ENCODE measurements around the gene NCBP3. TPM values are rescaled to one million over a fixed set of nuclear protein-coding genes. Genes with fewer than 3 reads are reported as not detected.

The NCBP3 gene
- total and polyA plus RNA-seq, 2 of the 4 experiments (the other 2 are of a cell fraction) = 10.8 to 13.5 TPM

GRCh38 chr17:3808701-3809100 lies 37.3 kb downstream of the NCBP3 start:
- Histone ChIP-seq H3K9me3 (ENCODE audit: control insufficient read depth, insufficient read depth, low read length) (no peaks in the 10 kb centered on the region), H2BK20ac (ENCODE audit: low read depth, low read length) (no peak overlapping the region), H2AFZ (replicated peaks; ENCODE audit: low read length, poor library complexity) (no peak overlapping the region), H3K27me3 (ENCODE audit: control insufficient read depth, insufficient read depth, low read length) (no peaks in the 10 kb centered on the region), H4K8ac (ENCODE audit: low read depth in 2 of 2, low read length in 2 of 2) (no peak overlapping the region), H3K56ac (ENCODE audit: extremely low read depth, insufficient read depth, low read length) (no peak overlapping the region), H2BK120ac (ENCODE audit: low read depth, low read length) (no peak overlapping the region), H2BK15ac (ENCODE audit: low read depth, low read length) (no peak overlapping the region), H3K9ac (ENCODE audit: low read depth, low read length) (no peak overlapping the region), H3K4me3 (ENCODE audit: insufficient read depth, low read depth, low read length) (no peak overlapping the region), H3K14ac (replicated peaks; ENCODE audit: low read depth, low read length) (no peak overlapping the region), H3K18ac (ENCODE audit: low read depth, low read length) (no peak overlapping the region), H3K4ac (ENCODE audit: low read depth, low read length) (no peak overlapping the region), H3K36me3 (ENCODE audit: control insufficient read depth, insufficient read depth, low read length) (peaks cover 37% of the 10 kb centered on the region), H3K27ac (ENCODE audit: insufficient read depth, low read length) (no peak overlapping the region), H4K20me1 (ENCODE audit: insufficient read depth, low read length) (no peaks in the 10 kb centered on the region; the same call in 1 of the 2 replicates), H3K23ac (ENCODE audit: low read depth, low read length) (no peak overlapping the region), H4K91ac (ENCODE audit: insufficient read depth, low read depth, low read length) (no peak overlapping the region), H2AK9ac (replicated peaks; ENCODE audit: low read depth, low read length, poor library complexity) (no peak overlapping the region), H2AK5ac (ENCODE audit: low read depth, low read length) (no peak overlapping the region), H3K4me2 (ENCODE audit: low read depth, low read length) (no peak overlapping the region), H3K79me1 (ENCODE audit: low read depth in 1 of 2, low read length in 2 of 2) (peaks cover 3 to 10% of the 10 kb centered on the region in 2 experiments; a peak in 3 of 4 replicates), H4K5ac (ENCODE audit: low read depth, low read length) (no peak overlapping the region), H2BK5ac (ENCODE audit: low read depth, low read length, poor library complexity, severe bottlenecking) (no peak overlapping the region), H3K4me1 (ENCODE audit: control insufficient read depth, insufficient read depth, low read length) (peaks cover 2% of the 10 kb centered on the region; the same call in 1 of the 2 replicates), H3K9me1 (ENCODE audit: insufficient read depth, low read length) (peaks cover 3% of the 10 kb centered on the region)
- dilution Hi-C loops (cut with HindIII; ENCODE audit: low sequenced_read_pairs, unreplicated experiment) = no loop called here
- POLR2A ChIA-PET (ENCODE audit: unreplicated experiment) = no interaction called here
- CTCF ChIA-PET = no interaction called here
- DNase-seq = no peak
- in situ Hi-C loops (cut with MboI; ENCODE audit: low sequenced_read_pairs) = loop anchor here (25.0 kb wide), 1 partner anchor 771 kb away; no protein-coding TSS in a partner anchor
- BruUV-seq (replicated peaks) = no TSS peak
- no peak for ATAC-seq (ENCODE audit: low read depth)
- 100% methylated on average over 1 of the region's 7 CpGs; no CpG with 5 or more reads in 1 of the 2 experiments for WGBS, 2 experiments (ENCODE audit: extremely low coverage in 2 of 2, insufficient read length in 1 of 2)
- TF ChIP-seq BHLHE40 (IDR thresholded peaks at IDR 0.05; ENCODE audit: low read depth, low read length) = no peak
- no peak for TF ChIP-seq MAZ (IDR thresholded peaks at IDR 0.05; ENCODE audit: borderline replicate concordance, low read depth, low read length)
- no peak for TF ChIP-seq ELK1 (IDR thresholded peaks at IDR 0.05; ENCODE audit: borderline replicate concordance, low read depth, low read length)
- no peak for TF ChIP-seq MAFK (IDR thresholded peaks at IDR 0.05; ENCODE audit: low read depth, low read length)
- TF ChIP-seq MXI1 (IDR thresholded peaks at IDR 0.05; ENCODE audit: borderline replicate concordance, low read depth, low read length) = no peak
- TF ChIP-seq RFX5 (IDR thresholded peaks at IDR 0.05; ENCODE audit: low read depth, low read length) = no peak
- TF ChIP-seq POLR2A (IDR thresholded peaks at IDR 0.05; ENCODE audit: low read depth, low read length) = no peak
- no peak for TF ChIP-seq RCOR1 (IDR thresholded peaks at IDR 0.05; ENCODE audit: insufficient replicate concordance, low read length)
- no peak for TF ChIP-seq CTCF (conservative IDR thresholded peaks at IDR 0.05; ENCODE audit: low read depth, low read length)
- no peak for TF ChIP-seq CHD1 (IDR thresholded peaks at IDR 0.05; ENCODE audit: low read depth, low read length)
- intact Hi-C loops (cut with micrococcal nuclease) = no loop called here

All from IMR-90 (cell line).